ENCODE results near the gene NDUFB2. TPM values are rescaled to one million over a fixed set of nuclear protein-coding genes. Genes with fewer than 3 reads are reported as not detected.

Gene NDUFB2
- total and polyA plus RNA-seq, 2 donors (not counting 3 experiments of a cell fraction or from before 2014, with no cell fraction given) = 197 to 1,075 TPM

- H3K27ac ChIP-seq (ENCODE audit: insufficient read depth, low read depth, low read length) = no peak overlapping the region
- no peak overlapping the region for H2AFZ ChIP-seq (ENCODE audit: low read depth, low read length)
- H3K36me3 ChIP-seq (ENCODE audit: control insufficient read depth in 2 of 2, extremely low read depth in 1 of 2, insufficient read depth in 2 of 2, low read length in 2 of 2) = no peaks in the 10 kb centered on the region
- no peaks in the 10 kb centered on the region for H3K27me3 ChIP-seq (ENCODE audit: control insufficient read depth in 2 of 2, insufficient read depth in 2 of 2, low read length in 2 of 2)
- no peak overlapping the region for H3K9ac ChIP-seq (replicated peaks; ENCODE audit: extremely low read depth, insufficient read depth, low read length)
- BruUV-seq (replicated peaks) = no TSS peak
- ChIA-PET CTCF (no interaction called here), POLR2A (no interaction called here)
- dilution Hi-C loops (cut with MboI; ENCODE audit: extremely low pct_ligation_motif_present, low sequenced_read_pairs) = no loop called here
- FAIRE-seq = no peak
- no peaks in the 10 kb centered on the region for H4K20me1 ChIP-seq (replicated peaks; ENCODE audit: control insufficient read depth, extremely low read depth, insufficient read depth, low read length)
- H3K4me1 ChIP-seq (ENCODE audit: control insufficient read depth, extremely low read depth, insufficient read depth, low read length) = peaks cover 8% of the 10 kb centered on the region
- no peaks in the 10 kb centered on the region for H3K9me1 ChIP-seq (replicated peaks; ENCODE audit: control insufficient read depth, extremely low read depth, insufficient read depth, low read length)
- no peaks in the 10 kb centered on the region for H3K9me3 ChIP-seq (replicated peaks; ENCODE audit: control insufficient read depth, insufficient read depth, low read length)
- no peak for DNase-seq (ENCODE audit: low read depth, low spot score)
- no peaks in the 10 kb centered on the region for H3K79me2 ChIP-seq (ENCODE audit: control insufficient read depth, insufficient read depth, low read length)
- no peak overlapping the region for H3K4me2 ChIP-seq (ENCODE audit: insufficient read depth, low read length)
- TF ChIP-seq POLR2A (IDR thresholded peaks at IDR 0.05; ENCODE audit: low read depth, low read length) (no peak), POLR2AphosphoS5 (IDR thresholded peaks at IDR 0.05; ENCODE audit: insufficient read depth, low read depth, low read length) (no peak), MYC (IDR thresholded peaks at IDR 0.05; ENCODE audit: low read depth, low read length) (no peak), JUN (IDR thresholded peaks at IDR 0.05; ENCODE audit: borderline replicate concordance, insufficient read depth, insufficient read length, low read depth) (no peak), EZH2 (IDR thresholded peaks at IDR 0.05; ENCODE audit: borderline replicate concordance, low read depth, low read length, severe bottlenecking) (no peak), MAX (IDR thresholded peaks at IDR 0.05; ENCODE audit: insufficient read depth, insufficient read length) (no peak), GATA2 (IDR thresholded peaks at IDR 0.05; ENCODE audit: insufficient read depth, insufficient read length, low read depth, low read length) (no peak), FOS (IDR thresholded peaks at IDR 0.05; ENCODE audit: borderline replicate concordance, insufficient read depth, low read length) (no peak), CTCF (IDR thresholded peaks at IDR 0.05; ENCODE audit: extremely low read depth in 1 of 2, insufficient read depth in 1 of 2, low read depth in 1 of 2, low read length in 2 of 2) (no peak)
- H3K4me3 ChIP-seq (replicated peaks in 1 of 3; ENCODE audit: insufficient read depth in 1 of 3, low read depth in 1 of 3, low read length in 3 of 3) = no peak overlapping the region
- intact Hi-C loops (cut with micrococcal nuclease) = no loop called here
Measured at GRCh38 chr7:140723574-140723973, 27.1 kb downstream of the NDUFB2 start.
